BJ (cell line): ENCODE results near the gene TFAP2A. TPM values are rescaled to one million over a fixed set of nuclear protein-coding genes. Genes with fewer than 3 reads are reported as not detected.

Source experiments
- CTCF ChIA-PET: fragments of 350-600 bp; formaldehyde crosslinking; extraction: SDS; loops from one replicate; lab custom pipeline; 2021; ENCODE audit warnings: antibody characterized with exemption, inconsistent platforms; lab: Yijun Ruan, JAX
- POLR2A ChIA-PET: fragments of 300-600 bp; sonication (Branson Sonifier 250); formaldehyde crosslinking; extraction: SDS; loops from one replicate; lab custom pipeline; 2021; ENCODE audit warnings: antibody characterized with exemption; lab: Charles Lee
- DNase-seq: peaks from one replicate; pipeline ENCODE4 v3.0.0-alpha.2; 2011; ENCODE audit warnings: low read depth
- H3K27me3 ChIP-seq: 2 replicates; pipeline ENCODE4 v1.6.0; 2011; ENCODE audit warnings: low read length; ENCODE audit not compliant: control insufficient read depth, insufficient read depth
- H3K36me3 ChIP-seq: 2 replicates; pipeline ENCODE4 v1.5.1; 2011; ENCODE audit warnings: low read length; ENCODE audit not compliant: control insufficient read depth, insufficient read depth
- H3K4me3 ChIP-seq: 2 replicates; pipeline ENCODE4 v1.5.1; 2011; ENCODE audit warnings: low read depth, mild to moderate bottlenecking, control low read depth, low read length
- polyA plus RNA-seq: library from polyadenylated mRNA; depleted of rRNA; stranded (reverse); fragments of >200 nt; gene quantifications from 2 replicates; pipeline ENCODE4 v1.2.3, GENCODE V29; 2011
- TF ChIP-seq, protein P1 (sequence below): IDR thresholded peaks from 2 replicates; pipeline ENCODE4 v1.5.1; 2011; ENCODE audit warnings: low read depth, mild to moderate bottlenecking, control low read depth, inconsistent platforms, low read length, moderate library complexity; ENCODE audit not compliant: insufficient read depth

The TFAP2A gene
- polyA plus RNA-seq, 1 experiment, result 14.0 TPM

DNA sequence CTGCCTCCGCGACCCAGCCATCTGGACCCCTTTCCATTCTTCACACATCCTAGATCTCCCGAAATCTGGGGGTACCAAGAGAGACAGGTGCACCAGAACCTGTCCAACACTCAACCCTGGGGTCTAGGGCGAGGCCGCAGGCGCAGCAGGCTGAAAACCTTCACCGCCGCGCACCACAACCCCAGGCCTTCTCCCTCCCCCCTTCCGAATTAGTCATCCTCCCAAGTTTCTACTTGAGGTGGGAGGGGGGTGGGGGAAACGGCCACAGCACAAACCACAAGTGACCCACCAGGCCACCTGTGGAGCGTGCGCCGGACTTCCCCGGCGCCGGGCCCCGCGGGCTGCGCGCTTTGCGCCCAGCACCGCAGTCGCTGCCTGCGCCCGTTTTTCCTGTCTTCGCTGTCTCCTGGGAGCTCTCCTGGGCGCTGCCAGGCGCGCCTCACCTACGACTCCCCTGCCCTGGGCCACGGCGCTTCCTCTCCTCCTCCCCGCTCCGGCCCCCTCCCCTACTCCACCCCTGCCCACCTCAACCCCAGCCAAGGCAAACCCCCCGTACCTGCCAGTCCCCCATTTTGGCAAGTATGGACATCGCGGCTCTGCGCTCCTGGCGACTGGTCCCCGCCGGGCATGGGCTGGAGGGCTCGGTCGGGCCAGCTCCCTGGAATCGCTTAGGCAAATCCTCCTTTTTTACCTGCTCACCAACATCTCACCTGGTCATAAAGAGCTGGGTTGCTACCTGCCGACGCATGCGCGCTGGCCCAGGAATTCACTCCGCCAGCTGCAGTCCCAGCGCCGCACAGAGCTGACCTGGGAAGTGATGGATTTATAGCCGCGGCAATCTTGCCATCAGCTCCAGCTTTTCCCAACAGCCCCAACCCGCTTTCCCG, 4.2 kb upstream of the TFAP2A start:
- Histone ChIP-seq H3K4me3 (peak overlapping the region; percentile 11), H3K36me3 (no peaks in the 10 kb centered on the region), H3K27me3 (no peaks in the 10 kb centered on the region)
- TF ChIP-seq, protein P1, sequence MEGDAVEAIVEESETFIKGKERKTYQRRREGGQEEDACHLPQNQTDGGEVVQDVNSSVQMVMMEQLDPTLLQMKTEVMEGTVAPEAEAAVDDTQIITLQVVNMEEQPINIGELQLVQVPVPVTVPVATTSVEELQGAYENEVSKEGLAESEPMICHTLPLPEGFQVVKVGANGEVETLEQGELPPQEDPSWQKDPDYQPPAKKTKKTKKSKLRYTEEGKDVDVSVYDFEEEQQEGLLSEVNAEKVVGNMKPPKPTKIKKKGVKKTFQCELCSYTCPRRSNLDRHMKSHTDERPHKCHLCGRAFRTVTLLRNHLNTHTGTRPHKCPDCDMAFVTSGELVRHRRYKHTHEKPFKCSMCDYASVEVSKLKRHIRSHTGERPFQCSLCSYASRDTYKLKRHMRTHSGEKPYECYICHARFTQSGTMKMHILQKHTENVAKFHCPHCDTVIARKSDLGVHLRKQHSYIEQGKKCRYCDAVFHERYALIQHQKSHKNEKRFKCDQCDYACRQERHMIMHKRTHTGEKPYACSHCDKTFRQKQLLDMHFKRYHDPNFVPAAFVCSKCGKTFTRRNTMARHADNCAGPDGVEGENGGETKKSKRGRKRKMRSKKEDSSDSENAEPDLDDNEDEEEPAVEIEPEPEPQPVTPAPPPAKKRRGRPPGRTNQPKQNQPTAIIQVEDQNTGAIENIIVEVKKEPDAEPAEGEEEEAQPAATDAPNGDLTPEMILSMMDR, result no peak
- no peak for DNase-seq
- POLR2A ChIA-PET, result no interaction called here
- CTCF ChIA-PET, result interaction anchor here (1.3 kb wide), 1 partner anchor 1436 kb away, joined by 4 read pairs; no protein-coding TSS in a partner anchor

DNA sequence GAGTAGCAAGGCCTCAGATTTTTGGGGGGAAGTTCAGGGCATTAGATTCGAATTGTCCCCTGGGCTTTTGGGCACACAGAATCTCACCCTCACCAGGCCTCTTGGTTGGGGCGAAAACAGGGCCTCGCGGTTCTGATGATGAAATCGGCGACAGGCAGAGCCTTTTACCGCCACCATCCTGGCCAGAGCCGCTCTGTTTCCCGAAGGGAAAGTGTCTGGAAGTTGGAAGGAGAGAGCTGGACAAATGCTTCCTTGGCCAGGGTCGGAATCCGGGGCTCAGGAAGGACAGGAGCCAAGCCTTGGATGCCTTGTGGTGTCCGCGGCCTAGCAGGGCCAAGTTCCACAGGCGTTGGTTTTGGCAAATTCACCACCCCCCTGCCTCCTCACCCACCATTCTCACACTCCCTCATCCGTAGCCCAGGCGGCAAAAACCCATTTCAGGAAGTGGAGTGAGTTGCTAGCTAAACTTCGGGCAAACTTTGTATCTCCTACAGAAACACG, 3.5 kb upstream of the TFAP2A start:
- Histone ChIP-seq H3K4me3 (no peak overlapping the region), H3K27me3 (no peaks in the 10 kb centered on the region), H3K36me3 (no peaks in the 10 kb centered on the region)
- no peak for DNase-seq
- TF ChIP-seq, protein P1, result no peak
- ChIA-PET POLR2A (no interaction called here), CTCF (interaction anchor here (0.6 kb wide), 1 partner anchor 11 kb away, joined by 3 read pairs; no protein-coding TSS in a partner anchor)

DNA sequence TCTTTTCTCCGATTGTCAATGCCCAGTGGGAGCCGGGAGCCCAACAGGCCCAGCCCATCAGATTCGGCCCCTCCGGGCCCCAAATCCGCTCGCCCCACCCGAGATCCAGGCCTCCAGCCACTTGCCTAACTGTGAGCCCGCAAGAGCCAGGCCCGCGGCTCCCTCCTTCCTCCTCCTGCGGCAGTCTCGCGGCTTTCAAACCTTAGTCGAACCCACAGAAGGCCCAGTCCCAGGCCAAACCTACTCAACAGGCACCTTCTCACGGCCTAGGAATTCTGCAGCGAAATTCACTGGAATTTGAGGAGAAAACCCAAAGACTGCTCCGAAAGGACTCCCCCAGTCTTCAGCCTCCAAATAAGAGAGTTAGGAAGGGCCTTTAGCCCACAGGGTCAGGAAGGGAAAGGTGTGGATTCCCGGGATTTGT, 2.8 kb upstream of the TFAP2A start:
- Histone ChIP-seq H3K36me3 (no peaks in the 10 kb centered on the region), H3K4me3 (no peak overlapping the region), H3K27me3 (no peaks in the 10 kb centered on the region)
- no peak for DNase-seq
- ChIA-PET POLR2A (no interaction called here), CTCF (interaction anchor here (0.6 kb wide), 1 partner anchor 11 kb away, joined by 3 read pairs; no protein-coding TSS in a partner anchor)
- TF ChIP-seq, protein P1, result no peak

DNA sequence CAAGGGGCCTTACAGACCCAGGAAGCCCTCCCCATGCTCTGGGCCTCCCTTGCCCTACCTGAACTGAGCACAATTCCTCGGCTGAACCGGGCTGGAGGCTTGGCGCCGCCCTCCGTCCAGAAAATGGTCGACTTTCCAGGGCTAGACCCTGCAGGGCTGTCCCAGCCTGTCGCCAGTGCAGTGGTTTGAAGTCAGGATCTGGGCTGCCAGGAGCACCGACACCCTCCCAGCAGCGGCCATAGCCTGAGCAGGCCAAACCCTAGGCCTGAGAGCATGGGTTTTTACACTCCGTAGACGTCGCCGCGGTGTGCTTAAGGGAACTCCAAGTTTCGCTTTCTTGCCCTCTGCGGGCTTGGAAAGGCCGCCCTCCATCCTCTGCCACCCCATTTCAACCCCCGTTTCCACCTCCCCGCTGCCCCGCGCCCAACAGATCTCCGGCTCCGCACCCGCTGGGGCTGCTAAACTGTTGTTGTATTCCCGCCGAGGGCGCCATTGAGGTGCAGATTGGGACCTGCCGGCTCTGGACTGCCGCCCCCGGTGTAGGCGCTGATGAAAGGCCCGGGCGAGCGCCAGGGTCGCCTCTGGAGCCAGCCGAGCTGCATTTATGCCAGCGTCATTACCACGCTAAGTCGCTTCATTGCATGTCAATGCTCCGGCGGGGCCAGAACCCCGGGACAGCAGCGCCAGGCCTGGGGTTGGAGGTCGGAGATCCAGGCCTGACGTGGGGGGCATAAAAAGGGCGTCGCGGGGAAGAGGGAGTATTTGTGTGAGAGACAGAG, 2.2 kb upstream of the TFAP2A start:
- Histone ChIP-seq H3K36me3 (no peaks in the 10 kb centered on the region), H3K27me3 (no peaks in the 10 kb centered on the region), H3K4me3 (no peak overlapping the region)
- ChIA-PET POLR2A (no interaction called here), CTCF (interaction anchor here (0.6 to 5.2 kb wide), 3 partner anchors 10 to 878 kb away, joined by 3 to 68 read pairs (median 25); no protein-coding TSS in a partner anchor)
- DNase-seq, result no peak
- TF ChIP-seq, protein P1, result no peak

DNA sequence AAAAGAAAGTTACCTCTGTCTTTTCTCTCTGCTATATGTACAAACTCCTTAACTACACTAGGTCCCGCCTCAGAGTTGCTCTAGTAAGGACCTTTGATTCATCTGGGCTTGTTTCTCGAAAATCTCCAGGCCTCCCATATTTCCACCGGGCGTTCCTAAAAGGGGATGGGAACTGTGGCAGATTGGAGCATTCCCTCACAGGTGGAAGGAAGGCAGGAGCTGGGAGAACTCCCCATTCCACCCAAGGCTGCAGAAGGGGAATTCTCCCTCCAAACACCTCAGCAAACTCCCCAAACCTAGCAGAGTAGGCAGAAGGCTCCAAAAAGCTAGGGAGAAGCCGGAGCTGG, 1.6 kb upstream of the TFAP2A start:
- POLR2A ChIA-PET, result no interaction called here
- H3K27me3 ChIP-seq, result no peaks in the 10 kb centered on the region
- CTCF ChIA-PET, result interaction anchor here (0.6 to 5.2 kb wide), 3 partner anchors 11 to 878 kb away, joined by 3 to 68 read pairs (median 25); no protein-coding TSS in a partner anchor
- no peaks in the 10 kb centered on the region for H3K36me3 ChIP-seq
- TF ChIP-seq, protein P1, result no peak
- no peak for DNase-seq
- no peak overlapping the region for H3K4me3 ChIP-seq
